ENCODE data around the gene SF3B4.

- no peak for TF ChIP-seq EZH2 (IDR thresholded peaks at IDR 0.05)
- TF ChIP-seq, protein P1, sequence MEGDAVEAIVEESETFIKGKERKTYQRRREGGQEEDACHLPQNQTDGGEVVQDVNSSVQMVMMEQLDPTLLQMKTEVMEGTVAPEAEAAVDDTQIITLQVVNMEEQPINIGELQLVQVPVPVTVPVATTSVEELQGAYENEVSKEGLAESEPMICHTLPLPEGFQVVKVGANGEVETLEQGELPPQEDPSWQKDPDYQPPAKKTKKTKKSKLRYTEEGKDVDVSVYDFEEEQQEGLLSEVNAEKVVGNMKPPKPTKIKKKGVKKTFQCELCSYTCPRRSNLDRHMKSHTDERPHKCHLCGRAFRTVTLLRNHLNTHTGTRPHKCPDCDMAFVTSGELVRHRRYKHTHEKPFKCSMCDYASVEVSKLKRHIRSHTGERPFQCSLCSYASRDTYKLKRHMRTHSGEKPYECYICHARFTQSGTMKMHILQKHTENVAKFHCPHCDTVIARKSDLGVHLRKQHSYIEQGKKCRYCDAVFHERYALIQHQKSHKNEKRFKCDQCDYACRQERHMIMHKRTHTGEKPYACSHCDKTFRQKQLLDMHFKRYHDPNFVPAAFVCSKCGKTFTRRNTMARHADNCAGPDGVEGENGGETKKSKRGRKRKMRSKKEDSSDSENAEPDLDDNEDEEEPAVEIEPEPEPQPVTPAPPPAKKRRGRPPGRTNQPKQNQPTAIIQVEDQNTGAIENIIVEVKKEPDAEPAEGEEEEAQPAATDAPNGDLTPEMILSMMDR (IDR thresholded peaks at IDR 0.05): no peak
Observed at GRCh38 chr1:149966405-149966804, 38.8 kb upstream of the SF3B4 start.
